Endothelial cell of umbilical vein (primary cell): Measurements from ENCODE around the gene SKIL. TPM values are rescaled to one million over a fixed set of nuclear protein-coding genes. Genes with fewer than 3 reads are reported as not detected.
A peak's percentile ranks its signal among the peaks of the same experiment; 100 is the strongest.

Experiments
- BruUV-seq: library from RNA; stranded (reverse); fragments of 400-500 nt; replicated peaks from 2 replicates; lab custom pipeline; 2021; lab: Mats Ljungman, UMichigan
- CTCF ChIA-PET: fragments of 300-600, 350-600 bp; sonication (Branson Sonifier 250); formaldehyde crosslinking; loops from one replicate; lab custom pipeline; 2021; ENCODE audit warnings: antibody characterized with exemption, inconsistent platforms; lab: Charles Lee
- POLR2A ChIA-PET: fragments of 300-600, 350-600 bp; sonication (Branson Sonifier 250); formaldehyde crosslinking; loops from one replicate; lab custom pipeline; 2021; ENCODE audit warnings: antibody characterized with exemption, inconsistent platforms; lab: Charles Lee
- DNase-seq: peaks from one replicate; pipeline ENCODE4 v3.0.0-alpha.2; 2011; ENCODE audit warnings: low read depth, low spot score
- FAIRE-seq: peaks from 2 replicates; lab custom pipeline; 2011; peaks lifted over from hg19 to GRCh38; lab: Jason Lieb, UNC
- H2AFZ ChIP-seq: 2 replicates; pipeline ENCODE4 v1.6.0; 2012; ENCODE audit warnings: low read depth, low read length, control low read depth, inconsistent platforms
- H3K27ac ChIP-seq: 2 replicates; pipeline ENCODE4 v1.5.1; 2011; ENCODE audit warnings: low read depth, mild to moderate bottlenecking, control low read depth, low read length, moderate library complexity; ENCODE audit not compliant: insufficient read depth
- H3K27me3 ChIP-seq, 2 experiments: 2 replicates each; pipeline versions ENCODE4 v1.6.0 to v1.6.1; 2011; ENCODE audit warnings: low read length in 2 of 2, mixed read lengths in 1 of 2; ENCODE audit not compliant: control insufficient read depth in 2 of 2, insufficient read depth in 2 of 2
- H3K36me3 ChIP-seq, 2 experiments: 2 replicates in 1 of 2; 3 replicates in 1 of 2; pipeline ENCODE4 v1.5.1; 2011; ENCODE audit warnings: low read length in 2 of 2, mild to moderate bottlenecking in 1 of 2, moderate library complexity in 1 of 2; ENCODE audit not compliant: control insufficient read depth in 2 of 2, insufficient read depth in 2 of 2; ENCODE audit errors: extremely low read depth in 1 of 2
- H3K4me1 ChIP-seq: 3 replicates; pipeline ENCODE4 v1.5.1; 2011; ENCODE audit warnings: mild to moderate bottlenecking, low read length; ENCODE audit not compliant: control insufficient read depth, insufficient read depth; ENCODE audit errors: extremely low read depth
- H3K4me2 ChIP-seq: 2 replicates; pipeline ENCODE4 v1.6.1; 2011; ENCODE audit warnings: low read length, control low read depth, mixed read lengths; ENCODE audit not compliant: insufficient read depth
- H3K4me3 ChIP-seq, 3 experiments: fragments of 200-600 bp in 1 of 3; sonication (generic), shearing (Covaris generic) in 1 of 3; replicated peaks in 1 of 3; 2 replicates each; pipeline ENCODE4 v1.5.1; 2011 to 2016; ENCODE audit warnings: control low read depth in 3 of 3, low read length in 3 of 3, mild to moderate bottlenecking in 2 of 3, inconsistent platforms in 1 of 3, low read depth in 1 of 3, moderate library complexity in 1 of 3; ENCODE audit not compliant: insufficient read depth in 1 of 3
- H3K79me2 ChIP-seq: 2 replicates; pipeline ENCODE4 v1.6.0; 2012; ENCODE audit warnings: low read length, inconsistent platforms; ENCODE audit not compliant: control insufficient read depth, insufficient read depth
- H3K9ac ChIP-seq: replicated peaks from 2 replicates; pipeline ENCODE3; 2011; ENCODE audit warnings: low read length, control low read depth; ENCODE audit not compliant: insufficient read depth; ENCODE audit errors: extremely low read depth
- H3K9me1 ChIP-seq: replicated peaks from 3 replicates; pipeline ENCODE4 v1.6.0; 2011; ENCODE audit warnings: mild to moderate bottlenecking, low read length; ENCODE audit not compliant: control insufficient read depth, insufficient read depth; ENCODE audit errors: extremely low read depth
- H3K9me3 ChIP-seq: replicated peaks from 2 replicates; pipeline ENCODE4 v1.5.1; 2012; ENCODE audit warnings: low read length, inconsistent platforms; ENCODE audit not compliant: control insufficient read depth, insufficient read depth
- H4K20me1 ChIP-seq: replicated peaks from 2 replicates; pipeline ENCODE3; 2011; ENCODE audit warnings: mild to moderate bottlenecking, low read length; ENCODE audit not compliant: control insufficient read depth, insufficient read depth; ENCODE audit errors: extremely low read depth
- EZH2 ChIP-seq: IDR thresholded peaks from 2 replicates; pipeline ENCODE4 v1.6.1; 2012; ENCODE audit warnings: borderline replicate concordance, low read depth, mild to moderate bottlenecking, moderate library complexity, low read length, inconsistent platforms; ENCODE audit not compliant: severe bottlenecking
- FOS ChIP-seq: IDR thresholded peaks from 2 replicates; pipeline ENCODE4 v1.6.1; 2011; ENCODE audit warnings: mild to moderate bottlenecking, low read length, moderate library complexity, borderline replicate concordance; ENCODE audit not compliant: insufficient read depth
- GATA2 ChIP-seq: IDR thresholded peaks from 2 replicates; pipeline ENCODE4 v1.7.0; 2011; ENCODE audit warnings: low read depth, mild to moderate bottlenecking, moderate library complexity, mixed read lengths, low read length; ENCODE audit not compliant: insufficient read length, insufficient read depth
- JUN ChIP-seq: IDR thresholded peaks from 2 replicates; pipeline ENCODE4 v1.6.1; 2011; ENCODE audit warnings: borderline replicate concordance, low read depth; ENCODE audit not compliant: insufficient read length, insufficient read depth
- MYC ChIP-seq: IDR thresholded peaks from one replicate; pipeline ENCODE4 v1.6.1; 2011; ENCODE audit warnings: mild to moderate bottlenecking, low read depth, low read length
- POLR2A ChIP-seq: IDR thresholded peaks from 2 replicates; pipeline ENCODE4 v1.6.1; 2012; ENCODE audit warnings: low read depth, mild to moderate bottlenecking, control low read depth, low read length
- POLR2AphosphoS5 ChIP-seq: IDR thresholded peaks from 2 replicates; pipeline ENCODE4 v1.6.1; 2012; ENCODE audit warnings: low read depth, mild to moderate bottlenecking, control low read depth, low read length, moderate library complexity; ENCODE audit not compliant: insufficient read depth
- dilution Hi-C: fragments of 300-500 bp; cut with MboI; formaldehyde crosslinking; loops from one replicate; pipeline ENCODE4 v1.15.0; 2019; ENCODE audit warnings: low sequenced_read_pairs; ENCODE audit not compliant: extremely low pct_ligation_motif_present
- intact Hi-C: fragments of 100-400 bp; cut with micrococcal nuclease; formaldehyde crosslinking; loops from one replicate; pipeline ENCODE4 v1.10.0; 2022
- polyA plus RNA-seq, 4 experiments: library from polyadenylated mRNA; depleted of rRNA in 3 of 4; stranded (reverse) in 3 of 4; unstranded in 1 of 4; fragments of >200 nt; gene quantifications; 2 replicates each; pipeline versions ENCODE4 v1.2.1 to v1.2.3, GENCODE V29; 2011 to 2012; ENCODE audit warnings: missing spikeins in 1 of 4
- total RNA-seq: library from RNA; stranded (reverse); gene quantifications from 2 replicates; pipeline ENCODE4 v1.2.3, GENCODE V29; 2021
- TF ChIP-seq, protein P1 (sequence below), 2 donors: IDR thresholded peaks; 1 replicate in 1 of 2; 2 replicates in 1 of 2; pipeline ENCODE4 v1.5.1; 2011; ENCODE audit warnings: low read length in 2 of 2, mild to moderate bottlenecking in 2 of 2, moderate library complexity in 2 of 2, control low read depth in 1 of 2, inconsistent platforms in 1 of 2, low read depth in 1 of 2; ENCODE audit not compliant: insufficient read depth in 1 of 2; ENCODE audit errors: extremely low read depth in 1 of 2
- TF ChIP-seq, protein P2 (sequence below): IDR thresholded peaks from 2 replicates; pipeline ENCODE4 v1.6.1; 2011; ENCODE audit not compliant: insufficient read depth, insufficient read length

The SKIL gene
- total and polyA plus RNA-seq, 2 donors (not counting 3 experiments of a cell fraction or from before 2014, with no cell fraction given), result 18.4 to 135 TPM

DNA sequence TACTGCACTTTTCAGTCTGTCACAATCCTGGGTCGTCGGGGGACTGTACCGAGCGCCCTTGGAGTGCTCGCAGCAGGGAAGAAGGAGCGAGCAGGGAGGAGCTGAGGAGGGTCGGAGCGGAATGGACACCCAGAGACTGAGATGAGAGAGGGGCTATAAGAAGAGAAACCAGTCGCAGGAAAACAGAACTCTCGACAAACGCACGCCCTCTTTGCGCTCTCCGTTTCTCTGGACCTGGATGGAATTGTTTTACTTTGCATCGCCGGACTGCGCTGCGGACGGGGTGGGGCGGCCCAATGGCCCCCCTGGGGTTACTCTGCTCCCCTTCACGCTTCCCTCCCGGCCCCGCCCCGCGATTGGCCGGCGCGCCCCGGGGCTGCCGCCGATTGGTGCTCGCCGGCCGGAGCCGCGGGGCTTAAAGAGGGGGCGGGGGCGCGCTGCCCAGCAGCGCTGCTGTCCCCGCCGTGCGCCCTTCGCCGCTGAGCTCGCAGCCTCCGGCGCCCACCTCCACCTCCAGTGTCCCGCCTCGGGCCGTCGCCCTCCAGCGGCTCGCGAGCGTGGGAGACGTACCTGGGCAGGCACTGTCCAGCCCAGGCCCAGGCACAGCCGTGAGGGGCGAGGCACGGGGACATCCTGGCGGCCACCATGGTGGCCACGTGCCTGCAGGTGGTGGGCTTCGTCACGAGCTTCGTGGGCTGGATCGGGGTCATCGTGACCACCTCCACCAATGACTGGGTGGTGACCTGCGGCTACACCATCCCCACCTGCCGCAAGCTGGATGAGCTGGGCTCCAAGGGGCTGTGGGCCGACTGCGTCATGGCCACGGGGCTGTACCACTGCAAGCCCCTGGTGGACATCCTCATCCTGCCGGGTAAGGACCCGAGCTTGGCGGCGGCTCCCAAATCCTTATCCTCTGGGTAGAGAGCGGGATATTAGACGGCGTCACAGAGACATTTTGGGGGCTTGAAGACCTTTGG is 61.2 kb downstream of the SKIL start, which contains the start of gene CLDN11:
Gene CLDN11, plus strand, starts transcription at position 447 of the 977 bp plus-strand sequence. Its CDS starts 199 bp downstream, at position 646.
- Histone ChIP-seq H2AFZ (peak within 1 kb of the TSS; percentile 83), H3K36me3 (no peaks in the 10 kb centered on the region), H3K4me3 (peak within 1 kb of the TSS; percentile 55 to 86 (median 65)), H3K4me2 (peak within 1 kb of the TSS; percentile 83), H4K20me1 (no peaks in the 10 kb centered on the region), H3K9me1 (no peaks in the 10 kb centered on the region), H3K9ac (peak within 1 kb of the TSS; percentile 89), H3K27me3 (no peaks in the 10 kb centered on the region), H3K79me2 (peaks cover 56% of the 10 kb centered on the region), H3K9me3 (no peaks in the 10 kb centered on the region), H3K27ac (peak within 1 kb of the TSS; percentile 84), H3K4me1 (peaks cover 30% of the 10 kb centered on the region)
- CTCF ChIA-PET, result interaction anchor here (1.0 to 11.4 kb wide), 6 partner anchors 12 to 451 kb away, joined by 3 to 525 read pairs (median 5); partner anchors contain the start of gene RPL22L1
- FAIRE-seq (peak; percentile 47), DNase-seq (peak; percentile 22)
- POLR2A ChIA-PET, result no interaction called here
- dilution Hi-C loops (no loop called here), intact Hi-C loops (loop anchor here (1.0 to 2.0 kb wide), 4 partner anchors 104 to 391 kb away; no protein-coding TSS in a partner anchor)
- TF ChIP-seq, protein P1, sequence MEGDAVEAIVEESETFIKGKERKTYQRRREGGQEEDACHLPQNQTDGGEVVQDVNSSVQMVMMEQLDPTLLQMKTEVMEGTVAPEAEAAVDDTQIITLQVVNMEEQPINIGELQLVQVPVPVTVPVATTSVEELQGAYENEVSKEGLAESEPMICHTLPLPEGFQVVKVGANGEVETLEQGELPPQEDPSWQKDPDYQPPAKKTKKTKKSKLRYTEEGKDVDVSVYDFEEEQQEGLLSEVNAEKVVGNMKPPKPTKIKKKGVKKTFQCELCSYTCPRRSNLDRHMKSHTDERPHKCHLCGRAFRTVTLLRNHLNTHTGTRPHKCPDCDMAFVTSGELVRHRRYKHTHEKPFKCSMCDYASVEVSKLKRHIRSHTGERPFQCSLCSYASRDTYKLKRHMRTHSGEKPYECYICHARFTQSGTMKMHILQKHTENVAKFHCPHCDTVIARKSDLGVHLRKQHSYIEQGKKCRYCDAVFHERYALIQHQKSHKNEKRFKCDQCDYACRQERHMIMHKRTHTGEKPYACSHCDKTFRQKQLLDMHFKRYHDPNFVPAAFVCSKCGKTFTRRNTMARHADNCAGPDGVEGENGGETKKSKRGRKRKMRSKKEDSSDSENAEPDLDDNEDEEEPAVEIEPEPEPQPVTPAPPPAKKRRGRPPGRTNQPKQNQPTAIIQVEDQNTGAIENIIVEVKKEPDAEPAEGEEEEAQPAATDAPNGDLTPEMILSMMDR (IDR thresholded peaks at IDR 0.05; ENCODE audit: extremely low read depth in 1 of 2, insufficient read depth in 1 of 2, low read depth in 1 of 2, low read length in 2 of 2), result peak in 1 of 2 donors; percentile 5
- TF ChIP-seq, protein P2, sequence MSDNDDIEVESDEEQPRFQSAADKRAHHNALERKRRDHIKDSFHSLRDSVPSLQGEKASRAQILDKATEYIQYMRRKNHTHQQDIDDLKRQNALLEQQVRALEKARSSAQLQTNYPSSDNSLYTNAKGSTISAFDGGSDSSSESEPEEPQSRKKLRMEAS, result no peak
- TF ChIP-seq POLR2A (peak; percentile 86), JUN (no peak), MYC (no peak), GATA2 (no peak), EZH2 (no peak), POLR2AphosphoS5 (peak; percentile 91), FOS (no peak)
- TSS peak; percentile 47 for BruUV-seq
